Measurements from ENCODE around the gene DGKB.

DNA sequence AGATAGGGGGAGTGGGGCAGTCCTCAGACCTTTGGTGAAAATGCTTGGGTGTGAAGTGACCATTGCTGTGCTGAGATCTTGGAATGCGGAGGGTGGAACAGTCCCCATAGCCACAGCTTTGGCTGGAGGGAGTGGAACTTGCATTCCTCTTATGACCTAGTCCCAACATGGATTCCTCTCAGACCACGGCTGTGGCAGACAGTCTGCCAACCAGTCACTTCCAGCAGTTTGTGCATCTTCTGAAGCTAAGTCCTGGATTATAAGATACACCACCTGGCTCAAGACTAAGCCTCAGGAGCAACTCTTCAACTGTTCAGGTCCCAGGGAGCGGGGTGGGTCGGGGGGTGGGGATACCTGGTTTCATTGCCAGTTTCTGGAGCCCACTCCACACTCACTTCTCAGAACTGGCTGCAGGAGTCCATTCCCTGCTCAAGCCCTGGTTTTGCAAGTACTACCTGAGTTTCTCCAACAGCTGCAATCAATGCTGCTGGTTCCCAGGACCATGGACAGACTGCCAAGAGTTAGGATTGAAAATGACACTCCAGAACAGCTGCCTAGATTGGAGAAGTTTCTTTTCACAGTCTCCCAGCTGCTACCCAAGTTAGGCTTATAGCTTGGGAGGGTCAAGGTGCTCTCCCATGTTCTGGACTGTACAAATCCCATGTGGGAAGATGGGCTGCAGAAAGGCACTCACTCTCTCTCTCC is 29.1 kb upstream of the DGKB start:
- TF ChIP-seq, protein P1, sequence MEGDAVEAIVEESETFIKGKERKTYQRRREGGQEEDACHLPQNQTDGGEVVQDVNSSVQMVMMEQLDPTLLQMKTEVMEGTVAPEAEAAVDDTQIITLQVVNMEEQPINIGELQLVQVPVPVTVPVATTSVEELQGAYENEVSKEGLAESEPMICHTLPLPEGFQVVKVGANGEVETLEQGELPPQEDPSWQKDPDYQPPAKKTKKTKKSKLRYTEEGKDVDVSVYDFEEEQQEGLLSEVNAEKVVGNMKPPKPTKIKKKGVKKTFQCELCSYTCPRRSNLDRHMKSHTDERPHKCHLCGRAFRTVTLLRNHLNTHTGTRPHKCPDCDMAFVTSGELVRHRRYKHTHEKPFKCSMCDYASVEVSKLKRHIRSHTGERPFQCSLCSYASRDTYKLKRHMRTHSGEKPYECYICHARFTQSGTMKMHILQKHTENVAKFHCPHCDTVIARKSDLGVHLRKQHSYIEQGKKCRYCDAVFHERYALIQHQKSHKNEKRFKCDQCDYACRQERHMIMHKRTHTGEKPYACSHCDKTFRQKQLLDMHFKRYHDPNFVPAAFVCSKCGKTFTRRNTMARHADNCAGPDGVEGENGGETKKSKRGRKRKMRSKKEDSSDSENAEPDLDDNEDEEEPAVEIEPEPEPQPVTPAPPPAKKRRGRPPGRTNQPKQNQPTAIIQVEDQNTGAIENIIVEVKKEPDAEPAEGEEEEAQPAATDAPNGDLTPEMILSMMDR (IDR thresholded peaks at IDR 0.05), result no peak
- TF ChIP-seq ZNF396 (CRISPR knock-in tag; IDR thresholded peaks at IDR 0.05; ENCODE audit: borderline replicate concordance) (no peak), CREB1 (CRISPR knock-in tag; IDR thresholded peaks at IDR 0.05) (no peak), FOXJ3 (CRISPR knock-in tag; IDR thresholded peaks at IDR 0.05; ENCODE audit: borderline replicate concordance) (no peak), PRRX2 (CRISPR knock-in tag; IDR thresholded peaks at IDR 0.05) (no peak), NR1H2 (CRISPR knock-in tag; IDR thresholded peaks at IDR 0.05) (no peak), ATF1 (CRISPR knock-in tag; IDR thresholded peaks at IDR 0.05) (no peak), HMGA2 (CRISPR knock-in tag; IDR thresholded peaks at IDR 0.05) (no peak), ESRRA (CRISPR knock-in tag; IDR thresholded peaks at IDR 0.05; ENCODE audit: borderline replicate concordance) (no peak)
- TF ChIP-seq, protein P2, sequence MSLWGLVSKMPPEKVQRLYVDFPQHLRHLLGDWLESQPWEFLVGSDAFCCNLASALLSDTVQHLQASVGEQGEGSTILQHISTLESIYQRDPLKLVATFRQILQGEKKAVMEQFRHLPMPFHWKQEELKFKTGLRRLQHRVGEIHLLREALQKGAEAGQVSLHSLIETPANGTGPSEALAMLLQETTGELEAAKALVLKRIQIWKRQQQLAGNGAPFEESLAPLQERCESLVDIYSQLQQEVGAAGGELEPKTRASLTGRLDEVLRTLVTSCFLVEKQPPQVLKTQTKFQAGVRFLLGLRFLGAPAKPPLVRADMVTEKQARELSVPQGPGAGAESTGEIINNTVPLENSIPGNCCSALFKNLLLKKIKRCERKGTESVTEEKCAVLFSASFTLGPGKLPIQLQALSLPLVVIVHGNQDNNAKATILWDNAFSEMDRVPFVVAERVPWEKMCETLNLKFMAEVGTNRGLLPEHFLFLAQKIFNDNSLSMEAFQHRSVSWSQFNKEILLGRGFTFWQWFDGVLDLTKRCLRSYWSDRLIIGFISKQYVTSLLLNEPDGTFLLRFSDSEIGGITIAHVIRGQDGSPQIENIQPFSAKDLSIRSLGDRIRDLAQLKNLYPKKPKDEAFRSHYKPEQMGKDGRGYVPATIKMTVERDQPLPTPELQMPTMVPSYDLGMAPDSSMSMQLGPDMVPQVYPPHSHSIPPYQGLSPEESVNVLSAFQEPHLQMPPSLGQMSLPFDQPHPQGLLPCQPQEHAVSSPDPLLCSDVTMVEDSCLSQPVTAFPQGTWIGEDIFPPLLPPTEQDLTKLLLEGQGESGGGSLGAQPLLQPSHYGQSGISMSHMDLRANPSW (CRISPR knock-in tag; conservative IDR thresholded peaks at IDR 0.05; ENCODE audit: low read depth), result no peak
- TF ChIP-seq, protein P3, sequence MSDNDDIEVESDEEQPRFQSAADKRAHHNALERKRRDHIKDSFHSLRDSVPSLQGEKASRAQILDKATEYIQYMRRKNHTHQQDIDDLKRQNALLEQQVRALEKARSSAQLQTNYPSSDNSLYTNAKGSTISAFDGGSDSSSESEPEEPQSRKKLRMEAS (CRISPR knock-in tag; IDR thresholded peaks at IDR 0.05), result no peak
- TF ChIP-seq, protein P4, sequence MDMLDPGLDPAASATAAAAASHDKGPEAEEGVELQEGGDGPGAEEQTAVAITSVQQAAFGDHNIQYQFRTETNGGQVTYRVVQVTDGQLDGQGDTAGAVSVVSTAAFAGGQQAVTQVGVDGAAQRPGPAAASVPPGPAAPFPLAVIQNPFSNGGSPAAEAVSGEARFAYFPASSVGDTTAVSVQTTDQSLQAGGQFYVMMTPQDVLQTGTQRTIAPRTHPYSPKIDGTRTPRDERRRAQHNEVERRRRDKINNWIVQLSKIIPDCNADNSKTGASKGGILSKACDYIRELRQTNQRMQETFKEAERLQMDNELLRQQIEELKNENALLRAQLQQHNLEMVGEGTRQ (CRISPR knock-in tag; IDR thresholded peaks at IDR 0.05), result no peak
- TF ChIP-seq, protein P5, sequence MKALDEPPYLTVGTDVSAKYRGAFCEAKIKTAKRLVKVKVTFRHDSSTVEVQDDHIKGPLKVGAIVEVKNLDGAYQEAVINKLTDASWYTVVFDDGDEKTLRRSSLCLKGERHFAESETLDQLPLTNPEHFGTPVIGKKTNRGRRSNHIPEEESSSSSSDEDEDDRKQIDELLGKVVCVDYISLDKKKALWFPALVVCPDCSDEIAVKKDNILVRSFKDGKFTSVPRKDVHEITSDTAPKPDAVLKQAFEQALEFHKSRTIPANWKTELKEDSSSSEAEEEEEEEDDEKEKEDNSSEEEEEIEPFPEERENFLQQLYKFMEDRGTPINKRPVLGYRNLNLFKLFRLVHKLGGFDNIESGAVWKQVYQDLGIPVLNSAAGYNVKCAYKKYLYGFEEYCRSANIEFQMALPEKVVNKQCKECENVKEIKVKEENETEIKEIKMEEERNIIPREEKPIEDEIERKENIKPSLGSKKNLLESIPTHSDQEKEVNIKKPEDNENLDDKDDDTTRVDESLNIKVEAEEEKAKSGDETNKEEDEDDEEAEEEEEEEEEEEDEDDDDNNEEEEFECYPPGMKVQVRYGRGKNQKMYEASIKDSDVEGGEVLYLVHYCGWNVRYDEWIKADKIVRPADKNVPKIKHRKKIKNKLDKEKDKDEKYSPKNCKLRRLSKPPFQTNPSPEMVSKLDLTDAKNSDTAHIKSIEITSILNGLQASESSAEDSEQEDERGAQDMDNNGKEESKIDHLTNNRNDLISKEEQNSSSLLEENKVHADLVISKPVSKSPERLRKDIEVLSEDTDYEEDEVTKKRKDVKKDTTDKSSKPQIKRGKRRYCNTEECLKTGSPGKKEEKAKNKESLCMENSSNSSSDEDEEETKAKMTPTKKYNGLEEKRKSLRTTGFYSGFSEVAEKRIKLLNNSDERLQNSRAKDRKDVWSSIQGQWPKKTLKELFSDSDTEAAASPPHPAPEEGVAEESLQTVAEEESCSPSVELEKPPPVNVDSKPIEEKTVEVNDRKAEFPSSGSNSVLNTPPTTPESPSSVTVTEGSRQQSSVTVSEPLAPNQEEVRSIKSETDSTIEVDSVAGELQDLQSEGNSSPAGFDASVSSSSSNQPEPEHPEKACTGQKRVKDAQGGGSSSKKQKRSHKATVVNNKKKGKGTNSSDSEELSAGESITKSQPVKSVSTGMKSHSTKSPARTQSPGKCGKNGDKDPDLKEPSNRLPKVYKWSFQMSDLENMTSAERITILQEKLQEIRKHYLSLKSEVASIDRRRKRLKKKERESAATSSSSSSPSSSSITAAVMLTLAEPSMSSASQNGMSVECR (CRISPR knock-in tag; IDR thresholded peaks at IDR 0.05; ENCODE audit: borderline replicate concordance), result no peak
